Activated CD4-positive, alpha-beta T cell treated with anti-CD3 and anti-CD28 coated beads, Interleukin-2, amount 10 ng/mL, durations not matched to agents 7 days and 5 days (primary cell): ENCODE measurements around the gene CDH10. TPM values are rescaled to one million over a fixed set of nuclear protein-coding genes. Genes with fewer than 3 reads are reported as not detected.

Experiments used
- CTCF ChIA-PET: fragments of 350-600 bp; sonication (Branson Sonifier 250); formaldehyde crosslinking; loops from one replicate; lab custom pipeline; 2021; ENCODE audit warnings: antibody characterized with exemption; lab: Charles Lee
- POLR2A ChIA-PET: fragments of 350-600 bp; sonication (Branson Sonifier 250); formaldehyde crosslinking; loops from one replicate; lab custom pipeline; 2021; ENCODE audit warnings: antibody characterized with exemption; lab: Charles Lee
- DNase-seq: peaks from one replicate; pipeline ENCODE4 v3.0.0-alpha.2; 2020
- H3K27ac Mint-ChIP-seq: one replicate; pipeline ENCODE4 v1.8.0; 2021; ENCODE audit warnings: mild to moderate bottlenecking, moderate library complexity, mixed read lengths
- H3K27me3 Mint-ChIP-seq: one replicate; pipeline ENCODE4 v1.8.0; 2021; ENCODE audit warnings: mixed read lengths
- H3K36me3 Mint-ChIP-seq: one replicate; pipeline ENCODE4 v1.8.0; 2021; ENCODE audit warnings: low read depth, mixed read lengths
- H3K4me1 Mint-ChIP-seq: one replicate; pipeline ENCODE4 v1.8.0; 2021; ENCODE audit warnings: mixed read lengths
- H3K4me3 Mint-ChIP-seq: one replicate; pipeline ENCODE4 v1.8.0; 2021; ENCODE audit warnings: mild to moderate bottlenecking, moderate library complexity, mixed read lengths
- H3K9me3 Mint-ChIP-seq: one replicate; pipeline ENCODE4 v1.8.0; 2021; ENCODE audit warnings: mixed read lengths
- total RNA-seq, 2 experiments: library from RNA; stranded (reverse); gene quantifications; one replicate each; pipeline ENCODE4 v1.2.3, GENCODE V29; 2021

The CDH10 gene
- not detected for total RNA-seq

GRCh38 chr5:24644761-24645160 is at the start of gene CDH10:
TSS of gene CDH10 (minus strand) at chr5:24644978. CDS start at chr5:24593490, 51,488 bp downstream.
- ChIA-PET CTCF (no interaction called here), POLR2A (no interaction called here)
- H3K27ac Mint-ChIP-seq = no peak within 1 kb of the TSS
- H3K36me3 Mint-ChIP-seq = no peaks in the 10 kb centered on the region
- DNase-seq = no peak
- no peaks in the 10 kb centered on the region for H3K27me3 Mint-ChIP-seq
- H3K4me3 Mint-ChIP-seq = no peak within 1 kb of the TSS
- no peaks in the 10 kb centered on the region for H3K4me1 Mint-ChIP-seq
- peaks cover under 1% of the 10 kb centered on the region for H3K9me3 Mint-ChIP-seq

- no peaks in the 10 kb centered on the region for H3K36me3 Mint-ChIP-seq
- POLR2A ChIA-PET = no interaction called here
- H3K9me3 Mint-ChIP-seq = peaks cover 16% of the 10 kb centered on the region
Measured at GRCh38 chr5:24693609-24694008, 48.8 kb upstream of the CDH10 start.

GRCh38 chr5:24691074-24691473 is 46.3 kb upstream of the CDH10 start:
- no peak for DNase-seq
- no peaks in the 10 kb centered on the region for H3K4me1 Mint-ChIP-seq
- H3K4me3 Mint-ChIP-seq = no peak overlapping the region
- no peaks in the 10 kb centered on the region for H3K27me3 Mint-ChIP-seq
- POLR2A ChIA-PET = no interaction called here
- H3K27ac Mint-ChIP-seq = no peak overlapping the region
- CTCF ChIA-PET = no interaction called here
- peaks cover 19% of the 10 kb centered on the region for H3K9me3 Mint-ChIP-seq
- H3K36me3 Mint-ChIP-seq = no peaks in the 10 kb centered on the region

More at GRCh38 chr5:24693609-24694008, 48.8 kb upstream of the CDH10 start:
- no peak overlapping the region for H3K4me3 Mint-ChIP-seq
- no peak overlapping the region for H3K27ac Mint-ChIP-seq
- no peaks in the 10 kb centered on the region for H3K27me3 Mint-ChIP-seq
- no peak for DNase-seq
- CTCF ChIA-PET = no interaction called here
- no peaks in the 10 kb centered on the region for H3K4me1 Mint-ChIP-seq

GRCh38 chr5:24681106-24681505 is 36.3 kb upstream of the CDH10 start:
- H3K27ac Mint-ChIP-seq = no peak overlapping the region
- no peaks in the 10 kb centered on the region for H3K4me1 Mint-ChIP-seq
- no peaks in the 10 kb centered on the region for H3K36me3 Mint-ChIP-seq
- peaks cover 18% of the 10 kb centered on the region for H3K9me3 Mint-ChIP-seq
- CTCF ChIA-PET = no interaction called here
- no peaks in the 10 kb centered on the region for H3K27me3 Mint-ChIP-seq
- DNase-seq = no peak
- no peak overlapping the region for H3K4me3 Mint-ChIP-seq
- POLR2A ChIA-PET = no interaction called here

GRCh38 chr5:24668050-24668449 is 23.3 kb upstream of the CDH10 start:
- POLR2A ChIA-PET = no interaction called here
- CTCF ChIA-PET = no interaction called here
- Mint-ChIP-seq H3K36me3 (no peaks in the 10 kb centered on the region), H3K4me3 (no peak overlapping the region), H3K27ac (no peak overlapping the region), H3K27me3 (no peaks in the 10 kb centered on the region), H3K4me1 (no peaks in the 10 kb centered on the region), H3K9me3 (peaks cover 17% of the 10 kb centered on the region)
- no peak for DNase-seq

- Mint-ChIP-seq H3K4me3 (no peak overlapping the region), H3K27me3 (no peaks in the 10 kb centered on the region), H3K9me3 (peaks cover 2% of the 10 kb centered on the region), H3K36me3 (no peaks in the 10 kb centered on the region), H3K4me1 (no peaks in the 10 kb centered on the region), H3K27ac (no peak overlapping the region)
- ChIA-PET CTCF (no interaction called here), POLR2A (no interaction called here)
- DNase-seq = no peak
Measured at GRCh38 chr5:24649531-24649930, 4.8 kb upstream of the CDH10 start.

GRCh38 chr5:24646915-24647314 is 2.1 kb upstream of the CDH10 start:
- no peaks in the 10 kb centered on the region for H3K36me3 Mint-ChIP-seq
- no peaks in the 10 kb centered on the region for H3K27me3 Mint-ChIP-seq
- peaks cover 2% of the 10 kb centered on the region for H3K9me3 Mint-ChIP-seq
- no peaks in the 10 kb centered on the region for H3K4me1 Mint-ChIP-seq
- no peak overlapping the region for H3K27ac Mint-ChIP-seq
- DNase-seq = no peak
- ChIA-PET CTCF (no interaction called here), POLR2A (no interaction called here)
- H3K4me3 Mint-ChIP-seq = no peak overlapping the region

- H3K4me3 Mint-ChIP-seq = no peak overlapping the region
- H3K4me1 Mint-ChIP-seq = no peaks in the 10 kb centered on the region
- H3K9me3 Mint-ChIP-seq = peaks cover 2% of the 10 kb centered on the region
- CTCF ChIA-PET = no interaction called here
- H3K27ac Mint-ChIP-seq = no peak overlapping the region
- POLR2A ChIA-PET = no interaction called here
- H3K27me3 Mint-ChIP-seq = no peaks in the 10 kb centered on the region
- no peak for DNase-seq
- H3K36me3 Mint-ChIP-seq = no peaks in the 10 kb centered on the region
Measured at GRCh38 chr5:24645483-24645882, 705 bp upstream of the CDH10 start.

- Mint-ChIP-seq H3K4me3 (no peak overlapping the region), H3K4me1 (no peaks in the 10 kb centered on the region), H3K27me3 (no peaks in the 10 kb centered on the region), H3K36me3 (no peaks in the 10 kb centered on the region), H3K9me3 (no peaks in the 10 kb centered on the region), H3K27ac (no peak overlapping the region)
- ChIA-PET CTCF (no interaction called here), POLR2A (no interaction called here)
- DNase-seq = no peak
Measured at GRCh38 chr5:24643880-24644279, 898 bp downstream of the CDH10 start.

- no peak overlapping the region for H3K4me3 Mint-ChIP-seq
- H3K9me3 Mint-ChIP-seq = no peaks in the 10 kb centered on the region
- no peaks in the 10 kb centered on the region for H3K36me3 Mint-ChIP-seq
- ChIA-PET POLR2A (no interaction called here), CTCF (no interaction called here)
- H3K4me1 Mint-ChIP-seq = no peaks in the 10 kb centered on the region
- no peaks in the 10 kb centered on the region for H3K27me3 Mint-ChIP-seq
- no peak overlapping the region for H3K27ac Mint-ChIP-seq
- DNase-seq = no peak
Measured at GRCh38 chr5:24643156-24643555, 1.6 kb downstream of the CDH10 start.

- DNase-seq = no peak
- no peaks in the 10 kb centered on the region for H3K4me1 Mint-ChIP-seq
- H3K36me3 Mint-ChIP-seq = no peaks in the 10 kb centered on the region
- no peaks in the 10 kb centered on the region for H3K27me3 Mint-ChIP-seq
- no peaks in the 10 kb centered on the region for H3K9me3 Mint-ChIP-seq
- POLR2A ChIA-PET = no interaction called here
- CTCF ChIA-PET = no interaction called here
- no peak overlapping the region for H3K4me3 Mint-ChIP-seq
- no peak overlapping the region for H3K27ac Mint-ChIP-seq
Measured at GRCh38 chr5:24642022-24642421, 2.8 kb downstream of the CDH10 start.

- H3K4me1 Mint-ChIP-seq = no peaks in the 10 kb centered on the region
- DNase-seq = no peak
- no peaks in the 10 kb centered on the region for H3K9me3 Mint-ChIP-seq
- no peaks in the 10 kb centered on the region for H3K27me3 Mint-ChIP-seq
- no peak overlapping the region for H3K27ac Mint-ChIP-seq
- CTCF ChIA-PET = no interaction called here
- H3K36me3 Mint-ChIP-seq = no peaks in the 10 kb centered on the region
- POLR2A ChIA-PET = no interaction called here
- H3K4me3 Mint-ChIP-seq = no peak overlapping the region
Measured at GRCh38 chr5:24635209-24635608, 9.6 kb downstream of the CDH10 start.

- Mint-ChIP-seq H3K4me3 (no peak overlapping the region), H3K27me3 (no peaks in the 10 kb centered on the region), H3K9me3 (no peaks in the 10 kb centered on the region), H3K27ac (no peak overlapping the region), H3K4me1 (no peaks in the 10 kb centered on the region), H3K36me3 (no peaks in the 10 kb centered on the region)
- ChIA-PET POLR2A (no interaction called here), CTCF (no interaction called here)
- peak; percentile 7 for DNase-seq
Measured at GRCh38 chr5:24633715-24634325, 11.0 kb downstream of the CDH10 start.

GRCh38 chr5:24632353-24632752 is 12.4 kb downstream of the CDH10 start:
- ChIA-PET POLR2A (no interaction called here), CTCF (no interaction called here)
- Mint-ChIP-seq H3K4me1 (no peaks in the 10 kb centered on the region), H3K27ac (no peak overlapping the region), H3K27me3 (no peaks in the 10 kb centered on the region), H3K9me3 (no peaks in the 10 kb centered on the region), H3K36me3 (no peaks in the 10 kb centered on the region), H3K4me3 (no peak overlapping the region)
- no peak for DNase-seq
